ENCODE results near the gene USF3.

- no peak for TF ChIP-seq CTCF (conservative IDR thresholded peaks at IDR 0.05; ENCODE audit: low read length)
- TF ChIP-seq EZH2phosphoT487 (IDR thresholded peaks at IDR 0.05; ENCODE audit: borderline replicate concordance, low read depth, low read length): no peak
Observed at GRCh38 chr3:113717308-113717707, 20.9 kb upstream of the USF3 start.

Measured in OCI-LY7 (cell line).